Endodermal cell (in vitro differentiated cells): ENCODE measurements around the gene POLRMT. TPM values are rescaled to one million over a fixed set of nuclear protein-coding genes. Genes with fewer than 3 reads are reported as not detected.

ENCODE experiments used
- DNase-seq: peaks from one replicate; pipeline ENCODE4 v3.0.0-alpha.2; 2017
- H3K27ac ChIP-seq: 2 replicates; pipeline ENCODE4 v1.5.1; 2013; ENCODE audit warnings: mild to moderate bottlenecking, low read depth, low read length, moderate library complexity
- H3K27me3 ChIP-seq: 2 replicates; pipeline ENCODE4 v1.6.1; 2013; ENCODE audit warnings: mild to moderate bottlenecking, low read length, moderate library complexity; ENCODE audit not compliant: insufficient read depth, control insufficient read depth, poor library complexity, severe bottlenecking
- H3K36me3 ChIP-seq: 2 replicates; pipeline ENCODE4 v1.7.0; 2013; ENCODE audit warnings: mild to moderate bottlenecking, low read length, moderate library complexity; ENCODE audit not compliant: control insufficient read depth, insufficient read depth
- H3K4me1 ChIP-seq: one replicate; pipeline ENCODE4 v1.7.0; 2013; ENCODE audit warnings: low read length; ENCODE audit not compliant: control insufficient read depth, insufficient read depth
- H3K4me3 ChIP-seq: 2 replicates; pipeline ENCODE4 v1.5.1; 2013; ENCODE audit warnings: mild to moderate bottlenecking, low read length, moderate library complexity
- H3K9ac ChIP-seq: 2 replicates; pipeline ENCODE4 v1.6.1; 2013; ENCODE audit warnings: mild to moderate bottlenecking, low read length, moderate library complexity; ENCODE audit not compliant: poor library complexity, severe bottlenecking; ENCODE audit errors: extremely low read depth
- H3K9me3 ChIP-seq: 2 replicates; pipeline ENCODE4 v1.6.1; 2013; ENCODE audit warnings: mild to moderate bottlenecking, low read length, moderate library complexity; ENCODE audit not compliant: control insufficient read depth
- H3K27ac Mint-ChIP-seq: 2 replicates; pipeline ENCODE4 v1.8.0; 2020; ENCODE audit warnings: mixed read lengths
- H3K27me3 Mint-ChIP-seq: 2 replicates; pipeline ENCODE4 v1.8.0; 2021; ENCODE audit warnings: mild to moderate bottlenecking, mixed read lengths; ENCODE audit not compliant: insufficient read depth
- H3K36me3 Mint-ChIP-seq: 2 replicates; pipeline ENCODE4 v1.8.0; 2020; ENCODE audit warnings: low read depth, mixed read lengths
- H3K4me1 Mint-ChIP-seq: 2 replicates; pipeline ENCODE4 v1.8.0; 2020; ENCODE audit warnings: mixed read lengths
- H3K4me3 Mint-ChIP-seq: 2 replicates; pipeline ENCODE4 v1.8.0; 2020; ENCODE audit warnings: mild to moderate bottlenecking, moderate library complexity, mixed read lengths
- H3K9me3 Mint-ChIP-seq: 2 replicates; pipeline ENCODE4 v1.8.0; 2020; ENCODE audit warnings: mild to moderate bottlenecking, mixed read lengths
- WGBS, 2 experiments: methylation state at CpG; one replicate each; pipeline versions ENCODE4 v1.1.5 to v1.1.7; 2013; ENCODE audit warnings: missing lambda C conversion rate in 2 of 2, mixed read lengths in 1 of 2; ENCODE audit not compliant: insufficient coverage in 1 of 2, insufficient read length in 1 of 2; 5-methylcytosine and 5-hydroxymethylcytosine counted together
- total RNA-seq, 2 donors: library from RNA; stranded (reverse); fragmentation: NEBNext Ultra II Directional in 1 of 2; extraction: Animal tissue kit (Norgen Biotek cat#: 25700) in 1 of 2; gene quantifications; 2 replicates in 1 of 2; 3 replicates in 1 of 2; pipeline ENCODE4 v1.2.1, GENCODE V29; 2021
- TF ChIP-seq, protein P1 (sequence below): fragments of 200-600 bp; sonication (generic); conservative IDR thresholded peaks from 2 replicates; pipeline ENCODE4 v1.5.0; 2021; ENCODE audit warnings: antibody characterized with exemption, mild to moderate bottlenecking

POLRMT gene
- total RNA-seq, 2 donors from 2014 or later, result 76.6 to 86.4 TPM

GRCh38 chr19:661427-662196, 28.3 kb upstream of the POLRMT start:
- Histone ChIP-seq H3K4me3 (peak overlapping the region; percentile 89), H3K36me3 (no peaks in the 10 kb centered on the region), H3K27ac (no peak overlapping the region), H3K4me1 (no peaks in the 10 kb centered on the region), H3K9me3 (no peaks in the 10 kb centered on the region), H3K27me3 (no peaks in the 10 kb centered on the region), H3K9ac (peak overlapping the region; percentile 80)
- TF ChIP-seq, protein P1, sequence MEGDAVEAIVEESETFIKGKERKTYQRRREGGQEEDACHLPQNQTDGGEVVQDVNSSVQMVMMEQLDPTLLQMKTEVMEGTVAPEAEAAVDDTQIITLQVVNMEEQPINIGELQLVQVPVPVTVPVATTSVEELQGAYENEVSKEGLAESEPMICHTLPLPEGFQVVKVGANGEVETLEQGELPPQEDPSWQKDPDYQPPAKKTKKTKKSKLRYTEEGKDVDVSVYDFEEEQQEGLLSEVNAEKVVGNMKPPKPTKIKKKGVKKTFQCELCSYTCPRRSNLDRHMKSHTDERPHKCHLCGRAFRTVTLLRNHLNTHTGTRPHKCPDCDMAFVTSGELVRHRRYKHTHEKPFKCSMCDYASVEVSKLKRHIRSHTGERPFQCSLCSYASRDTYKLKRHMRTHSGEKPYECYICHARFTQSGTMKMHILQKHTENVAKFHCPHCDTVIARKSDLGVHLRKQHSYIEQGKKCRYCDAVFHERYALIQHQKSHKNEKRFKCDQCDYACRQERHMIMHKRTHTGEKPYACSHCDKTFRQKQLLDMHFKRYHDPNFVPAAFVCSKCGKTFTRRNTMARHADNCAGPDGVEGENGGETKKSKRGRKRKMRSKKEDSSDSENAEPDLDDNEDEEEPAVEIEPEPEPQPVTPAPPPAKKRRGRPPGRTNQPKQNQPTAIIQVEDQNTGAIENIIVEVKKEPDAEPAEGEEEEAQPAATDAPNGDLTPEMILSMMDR, result no peak
- H3K9me3 Mint-ChIP-seq, result peaks cover 8% of the 10 kb centered on the region
- H3K36me3 Mint-ChIP-seq, result no peaks in the 10 kb centered on the region
- peak overlapping the region; percentile 68 for H3K4me3 Mint-ChIP-seq
- peaks cover 8% of the 10 kb centered on the region for H3K27me3 Mint-ChIP-seq
- DNase-seq, result peak; percentile 49
- peak overlapping the region; percentile 90 for H3K27ac Mint-ChIP-seq
- H3K4me1 Mint-ChIP-seq, result peaks cover 17% of the 10 kb centered on the region
- 51 to 55% methylated on average over 21 to 31 of the region's 31 CpGs for WGBS, 2 experiments

GRCh38 chr19:660793-661426, 27.6 kb upstream of the POLRMT start:
- peak overlapping the region; percentile 89 for H3K4me3 ChIP-seq
- no peaks in the 10 kb centered on the region for H3K36me3 Mint-ChIP-seq
- H3K27me3 ChIP-seq, result no peaks in the 10 kb centered on the region
- 85 to 87% methylated on average over 10 to 20 of the region's 20 CpGs for WGBS, 2 experiments
- peaks cover 17% of the 10 kb centered on the region for H3K4me1 Mint-ChIP-seq
- peak overlapping the region; percentile 90 for H3K27ac Mint-ChIP-seq
- no peaks in the 10 kb centered on the region for H3K9me3 ChIP-seq
- H3K9ac ChIP-seq, result peak overlapping the region; percentile 80
- no peaks in the 10 kb centered on the region for H3K36me3 ChIP-seq
- H3K4me3 Mint-ChIP-seq, result peak overlapping the region; percentile 68
- H3K9me3 Mint-ChIP-seq, result peaks cover 7% of the 10 kb centered on the region
- no peaks in the 10 kb centered on the region for H3K4me1 ChIP-seq
- TF ChIP-seq, protein P1, result no peak
- no peak overlapping the region for H3K27ac ChIP-seq
- DNase-seq, result peak; percentile 44
- H3K27me3 Mint-ChIP-seq, result peaks cover 8% of the 10 kb centered on the region

GRCh38 chr19:658916-659839, 25.8 kb upstream of the POLRMT start:
- no peaks in the 10 kb centered on the region for H3K36me3 ChIP-seq
- no peaks in the 10 kb centered on the region for H3K9me3 ChIP-seq
- no peak overlapping the region for H3K27ac ChIP-seq
- Mint-ChIP-seq H3K27me3 (no peaks in the 10 kb centered on the region), H3K4me1 (peaks cover 17% of the 10 kb centered on the region), H3K36me3 (no peaks in the 10 kb centered on the region), H3K9me3 (peaks cover 7% of the 10 kb centered on the region), H3K4me3 (no peak overlapping the region), H3K27ac (no peak overlapping the region)
- no peak overlapping the region for H3K9ac ChIP-seq
- H3K27me3 ChIP-seq, result no peaks in the 10 kb centered on the region
- DNase-seq, result no peak
- TF ChIP-seq, protein P1, result no peak
- no peak overlapping the region for H3K4me3 ChIP-seq
- no peaks in the 10 kb centered on the region for H3K4me1 ChIP-seq
- 92 to 94% methylated on average over 36 to 50 of the region's 50 CpGs for WGBS, 2 experiments
